Astrocyte (in vitro differentiated cells and primary cell): ENCODE measurements around the gene SEC61G.

Experiments
- CTCF ChIP-seq: IDR thresholded peaks from 2 replicates; pipeline ENCODE4 v1.5.1; 2011; ENCODE audit warnings: low read depth, mild to moderate bottlenecking, inconsistent platforms, low read length, moderate library complexity; ENCODE audit not compliant: insufficient read depth
- EZH2 ChIP-seq: IDR thresholded peaks from 2 replicates; pipeline ENCODE4 v1.6.1; 2012; ENCODE audit warnings: mild to moderate bottlenecking, low read length, inconsistent platforms; ENCODE audit not compliant: insufficient read depth

- TF ChIP-seq EZH2 (no peak), CTCF (no peak)
Measured at GRCh38 chr7:54738737-54739136, 20.3 kb downstream of the SEC61G start.
